ENCODE measurements around the gene VWA8. TPM values are rescaled to one million over a fixed set of nuclear protein-coding genes. Genes with fewer than 3 reads are reported as not detected.

The VWA8 gene
- polyA plus RNA-seq, 1 experiment: 12.4 TPM

DNA sequence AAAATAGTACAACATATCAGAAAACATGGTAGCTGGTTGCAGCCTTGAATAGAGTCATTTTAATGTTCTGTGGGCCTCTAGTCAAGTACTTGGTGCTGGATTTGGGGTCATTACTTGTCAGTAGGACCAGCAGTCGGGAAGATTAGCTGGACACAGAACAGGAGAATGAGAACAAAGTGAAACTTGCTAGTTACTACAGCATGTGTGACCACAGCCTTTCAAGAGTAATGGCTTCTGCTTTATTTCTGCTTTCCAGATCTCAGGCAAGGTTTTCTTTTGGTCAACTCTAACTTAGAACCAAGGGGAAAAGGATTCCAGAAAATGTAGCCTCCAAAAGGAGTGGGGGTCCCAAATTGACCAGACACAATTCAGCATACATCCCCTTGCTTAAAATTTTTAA lies 17.1 kb upstream of the VWA8 start:
- TF ChIP-seq, protein P1, sequence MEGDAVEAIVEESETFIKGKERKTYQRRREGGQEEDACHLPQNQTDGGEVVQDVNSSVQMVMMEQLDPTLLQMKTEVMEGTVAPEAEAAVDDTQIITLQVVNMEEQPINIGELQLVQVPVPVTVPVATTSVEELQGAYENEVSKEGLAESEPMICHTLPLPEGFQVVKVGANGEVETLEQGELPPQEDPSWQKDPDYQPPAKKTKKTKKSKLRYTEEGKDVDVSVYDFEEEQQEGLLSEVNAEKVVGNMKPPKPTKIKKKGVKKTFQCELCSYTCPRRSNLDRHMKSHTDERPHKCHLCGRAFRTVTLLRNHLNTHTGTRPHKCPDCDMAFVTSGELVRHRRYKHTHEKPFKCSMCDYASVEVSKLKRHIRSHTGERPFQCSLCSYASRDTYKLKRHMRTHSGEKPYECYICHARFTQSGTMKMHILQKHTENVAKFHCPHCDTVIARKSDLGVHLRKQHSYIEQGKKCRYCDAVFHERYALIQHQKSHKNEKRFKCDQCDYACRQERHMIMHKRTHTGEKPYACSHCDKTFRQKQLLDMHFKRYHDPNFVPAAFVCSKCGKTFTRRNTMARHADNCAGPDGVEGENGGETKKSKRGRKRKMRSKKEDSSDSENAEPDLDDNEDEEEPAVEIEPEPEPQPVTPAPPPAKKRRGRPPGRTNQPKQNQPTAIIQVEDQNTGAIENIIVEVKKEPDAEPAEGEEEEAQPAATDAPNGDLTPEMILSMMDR (IDR thresholded peaks at IDR 0.05; ENCODE audit: low read depth, low read length): no peak
- no peak for DNase-seq (ENCODE audit: low read depth, low spot score)
- no peak overlapping the region for H3K27ac ChIP-seq (ENCODE audit: low read depth, low read length)
- no peak overlapping the region for H3K4me3 ChIP-seq (ENCODE audit: low read depth, low read length)
- CTCF ChIA-PET: no interaction called here
- H3K9me3 ChIP-seq (ENCODE audit: control insufficient read depth, insufficient read depth, low read length): no peaks in the 10 kb centered on the region
- POLR2A ChIA-PET: no interaction called here
- H3K27me3 ChIP-seq (ENCODE audit: control insufficient read depth, insufficient read depth, low read length): no peaks in the 10 kb centered on the region

DNA sequence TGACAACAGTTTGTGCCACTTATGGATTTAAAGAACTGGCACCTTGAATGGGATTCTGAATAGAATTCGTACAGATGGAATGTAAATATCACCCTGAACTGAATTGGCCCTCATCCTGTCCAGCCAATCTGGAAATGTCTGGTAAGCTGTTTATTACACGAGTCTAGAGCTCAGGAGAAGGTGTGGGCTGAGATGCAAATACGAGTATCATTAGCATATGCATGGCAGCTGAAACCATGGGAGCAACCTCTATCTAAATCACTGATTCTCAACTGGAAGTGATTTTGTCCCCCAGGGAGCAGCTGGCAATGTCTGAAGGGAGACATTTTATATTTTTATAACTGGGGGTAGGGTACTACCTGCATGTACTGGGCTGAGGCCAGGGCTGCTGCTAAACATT lies 15.6 kb upstream of the VWA8 start:
- H3K9me3 ChIP-seq (ENCODE audit: control insufficient read depth, insufficient read depth, low read length): no peaks in the 10 kb centered on the region
- TF ChIP-seq, protein P1 (IDR thresholded peaks at IDR 0.05; ENCODE audit: low read depth, low read length): no peak
- POLR2A ChIA-PET: no interaction called here
- no peak for DNase-seq (ENCODE audit: low read depth, low spot score)
- no peak overlapping the region for H3K27ac ChIP-seq (ENCODE audit: low read depth, low read length)
- H3K27me3 ChIP-seq (ENCODE audit: control insufficient read depth, insufficient read depth, low read length): no peaks in the 10 kb centered on the region
- H3K4me3 ChIP-seq (ENCODE audit: low read depth, low read length): no peak overlapping the region
- CTCF ChIA-PET: no interaction called here

DNA sequence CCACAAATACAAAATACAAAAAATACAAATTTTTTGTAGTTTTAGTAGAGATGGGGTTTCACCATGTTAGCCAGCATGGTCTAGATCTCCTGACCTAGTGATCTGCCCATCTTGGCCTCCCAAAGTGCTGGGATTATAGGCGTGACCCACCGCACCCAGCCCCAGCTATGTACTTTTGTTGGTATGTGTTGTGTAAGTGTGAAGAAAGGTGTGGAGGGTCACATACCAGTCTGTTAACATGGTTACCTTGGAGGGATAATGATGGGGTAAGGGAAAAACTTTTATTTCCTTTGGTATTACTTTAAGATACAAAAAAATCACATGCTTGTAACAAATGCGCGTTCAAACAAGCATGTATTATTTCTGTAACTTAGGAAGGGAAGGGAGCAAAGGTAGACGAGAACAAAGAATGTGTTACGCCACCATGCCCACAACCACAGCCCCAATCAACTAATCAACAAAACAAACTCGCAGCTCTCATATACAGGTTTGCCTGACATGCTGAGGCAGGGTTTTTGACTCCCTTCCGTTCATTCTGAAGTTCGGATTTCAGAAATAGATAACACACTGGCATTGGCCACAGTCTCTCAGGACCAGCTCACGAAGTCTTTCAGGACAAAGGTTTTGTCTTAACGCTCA lies 13.5 kb upstream of the VWA8 start:
- no peak overlapping the region for H3K27ac ChIP-seq (ENCODE audit: low read depth, low read length)
- no peaks in the 10 kb centered on the region for H3K27me3 ChIP-seq (ENCODE audit: control insufficient read depth, insufficient read depth, low read length)
- no peaks in the 10 kb centered on the region for H3K9me3 ChIP-seq (ENCODE audit: control insufficient read depth, insufficient read depth, low read length)
- H3K4me3 ChIP-seq (ENCODE audit: low read depth, low read length): no peak overlapping the region
- DNase-seq (ENCODE audit: low read depth, low spot score): no peak
- POLR2A ChIA-PET: no interaction called here
- CTCF ChIA-PET: no interaction called here
- TF ChIP-seq, protein P1 (IDR thresholded peaks at IDR 0.05; ENCODE audit: low read depth, low read length): no peak

DNA sequence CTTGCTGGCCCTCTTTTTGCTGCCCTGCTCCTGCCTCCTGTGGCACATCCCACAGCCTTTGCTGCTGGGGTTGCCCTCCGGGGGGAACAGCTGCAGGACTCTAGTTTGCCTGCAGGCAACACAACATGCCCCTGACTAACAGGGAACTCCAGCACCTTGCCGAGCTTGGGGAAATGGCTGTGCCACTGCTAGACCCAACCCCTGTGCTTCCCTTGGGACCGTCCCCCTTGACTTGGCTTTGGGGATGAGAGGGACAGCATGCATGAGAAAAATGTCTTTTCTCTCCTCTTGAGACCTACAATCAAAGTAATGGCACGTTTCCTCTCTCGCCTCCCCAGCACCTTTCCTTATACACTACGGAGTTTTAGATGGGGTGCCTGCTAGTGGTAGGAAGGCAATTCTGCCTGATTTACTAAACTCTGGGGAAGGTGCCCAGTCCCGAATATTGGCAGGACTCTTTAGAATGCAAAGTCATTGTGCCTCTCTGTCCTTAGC lies 12.4 kb upstream of the VWA8 start:
- TF ChIP-seq, protein P1 (IDR thresholded peaks at IDR 0.05; ENCODE audit: low read depth, low read length): no peak
- Histone ChIP-seq H3K9me3 (ENCODE audit: control insufficient read depth, insufficient read depth, low read length) (no peaks in the 10 kb centered on the region), H3K27me3 (ENCODE audit: control insufficient read depth, insufficient read depth, low read length) (no peaks in the 10 kb centered on the region), H3K4me3 (ENCODE audit: low read depth, low read length) (no peak overlapping the region), H3K27ac (ENCODE audit: low read depth, low read length) (no peak overlapping the region)
- POLR2A ChIA-PET: no interaction called here
- CTCF ChIA-PET: interaction anchor here (1.7 kb wide), 1 partner anchor 305 kb away, joined by 6 read pairs; no protein-coding TSS in a partner anchor
- no peak for DNase-seq (ENCODE audit: low read depth, low spot score)

DNA sequence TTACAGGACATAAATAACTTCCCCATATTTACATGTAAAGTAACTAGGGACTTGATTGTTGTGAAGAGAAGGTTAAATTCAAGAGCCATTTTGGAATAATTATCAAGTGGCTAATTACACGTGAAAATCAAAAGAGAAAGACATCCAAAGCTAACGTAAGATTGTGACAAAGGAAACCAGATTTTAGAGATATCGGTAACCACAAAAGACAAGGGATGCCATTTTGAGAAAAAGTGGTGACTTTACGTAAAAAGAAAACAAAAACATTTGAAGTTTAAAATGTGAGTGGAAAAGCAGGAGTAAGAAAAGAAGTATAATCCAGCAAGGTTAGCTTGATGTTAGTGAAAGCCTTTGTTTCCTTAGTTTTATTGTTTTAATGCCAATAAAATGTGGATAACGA lies 10.9 kb upstream of the VWA8 start:
- no peaks in the 10 kb centered on the region for H3K9me3 ChIP-seq (ENCODE audit: control insufficient read depth, insufficient read depth, low read length)
- TF ChIP-seq, protein P1 (IDR thresholded peaks at IDR 0.05; ENCODE audit: low read depth, low read length): no peak
- POLR2A ChIA-PET: no interaction called here
- no peaks in the 10 kb centered on the region for H3K27me3 ChIP-seq (ENCODE audit: control insufficient read depth, insufficient read depth, low read length)
- H3K4me3 ChIP-seq (ENCODE audit: low read depth, low read length): no peak overlapping the region
- DNase-seq (ENCODE audit: low read depth, low spot score): no peak
- H3K27ac ChIP-seq (ENCODE audit: low read depth, low read length): no peak overlapping the region
- CTCF ChIA-PET: interaction anchor here (0.7 to 1.7 kb wide), 2 partner anchors 8 to 303 kb away, joined by 3 to 6 read pairs; no protein-coding TSS in a partner anchor
